Osteoblast (primary cell): ENCODE data around the gene ROS1. TPM values are rescaled to one million over a fixed set of nuclear protein-coding genes. Genes with fewer than 3 reads are reported as not detected.

Source experiments
- DNase-seq: peaks from one replicate; pipeline ENCODE4 v3.0.0; 2011; ENCODE audit warnings: low spot score, mixed read lengths; ENCODE audit not compliant: insufficient read length; ENCODE audit errors: missing footprints
- H2AFZ ChIP-seq: 2 replicates; pipeline ENCODE4 v1.6.0; 2011; ENCODE audit warnings: mild to moderate bottlenecking, low read length
- H3K27ac ChIP-seq: 2 replicates; pipeline ENCODE4 v1.5.1; 2011; ENCODE audit warnings: mild to moderate bottlenecking, low read depth, low read length, moderate library complexity
- H3K27me3 ChIP-seq: 2 replicates; pipeline ENCODE4 v1.6.0; 2012; ENCODE audit warnings: mild to moderate bottlenecking, control low read depth, inconsistent platforms, low read length, moderate library complexity; ENCODE audit not compliant: insufficient read depth
- H3K36me3 ChIP-seq: 2 replicates; pipeline ENCODE4 v1.5.1; 2011; ENCODE audit warnings: mild to moderate bottlenecking, low read length, control low read depth, moderate library complexity; ENCODE audit not compliant: insufficient read depth
- H3K4me1 ChIP-seq: 2 replicates; pipeline ENCODE4 v1.5.1; 2011; ENCODE audit warnings: mild to moderate bottlenecking, low read length, control low read depth, moderate library complexity; ENCODE audit not compliant: insufficient read depth
- H3K4me2 ChIP-seq: 2 replicates; pipeline ENCODE4 v1.6.0; 2011; ENCODE audit warnings: mild to moderate bottlenecking, low read length; ENCODE audit not compliant: insufficient read depth
- H3K4me3 ChIP-seq: fragments of 200-600 bp; sonication (generic); 3 replicates; pipeline ENCODE4 v1.5.1; 2012; ENCODE audit warnings: mild to moderate bottlenecking, low read length, inconsistent platforms; ENCODE audit not compliant: insufficient read depth
- H3K79me2 ChIP-seq: 2 replicates; pipeline ENCODE4 v1.6.0; 2012; ENCODE audit warnings: mild to moderate bottlenecking, low read length, control low read depth, inconsistent platforms; ENCODE audit not compliant: insufficient read depth
- H3K9me3 ChIP-seq: 2 replicates; pipeline ENCODE4 v1.5.1; 2011; ENCODE audit warnings: low read depth, low read length, control low read depth
- H4K20me1 ChIP-seq: 2 replicates; pipeline ENCODE4 v1.6.0; 2012; ENCODE audit warnings: mild to moderate bottlenecking, low read length, control low read depth; ENCODE audit not compliant: insufficient read depth
- CTCF ChIP-seq: IDR thresholded peaks from 2 replicates; pipeline ENCODE4 v1.5.1; 2011; ENCODE audit warnings: mild to moderate bottlenecking, low read depth, low read length, moderate library complexity; ENCODE audit errors: extremely low read depth
- total RNA-seq: library from RNA; depleted of rRNA; stranded (reverse); fragments of >200 nt; gene quantifications from 2 replicates; pipeline ENCODE4 v1.2.3, GENCODE V29; 2012

ROS1 gene
- total RNA-seq, 1 donor, result 1.4 TPM

- Histone ChIP-seq H3K4me3 (no peak overlapping the region), H4K20me1 (no peaks in the 10 kb centered on the region), H2AFZ (no peak overlapping the region), H3K9me3 (no peaks in the 10 kb centered on the region), H3K36me3 (no peaks in the 10 kb centered on the region), H3K27ac (no peak overlapping the region), H3K4me1 (no peaks in the 10 kb centered on the region), H3K79me2 (no peaks in the 10 kb centered on the region), H3K4me2 (no peak overlapping the region), H3K27me3 (no peaks in the 10 kb centered on the region)
- TF ChIP-seq CTCF, result no peak
- DNase-seq, result no peak
Observed at GRCh38 chr6:117418320-117418719, 7.4 kb downstream of the ROS1 start.

- Histone ChIP-seq H3K36me3 (no peaks in the 10 kb centered on the region), H3K4me2 (no peak overlapping the region), H3K4me3 (no peak overlapping the region), H2AFZ (no peak overlapping the region), H4K20me1 (no peaks in the 10 kb centered on the region), H3K9me3 (no peaks in the 10 kb centered on the region), H3K4me1 (no peaks in the 10 kb centered on the region), H3K79me2 (no peaks in the 10 kb centered on the region), H3K27me3 (no peaks in the 10 kb centered on the region), H3K27ac (no peak overlapping the region)
- TF ChIP-seq CTCF, result no peak
- DNase-seq, result no peak
Observed at GRCh38 chr6:117417851-117418250, 7.9 kb downstream of the ROS1 start.

GRCh38 chr6:117414770-117415169 is 11.0 kb downstream of the ROS1 start:
- Histone ChIP-seq H3K4me2 (no peak overlapping the region), H3K4me3 (no peak overlapping the region), H3K27me3 (no peaks in the 10 kb centered on the region), H3K79me2 (no peaks in the 10 kb centered on the region), H3K27ac (no peak overlapping the region), H3K4me1 (no peaks in the 10 kb centered on the region), H3K9me3 (no peaks in the 10 kb centered on the region), H3K36me3 (no peaks in the 10 kb centered on the region), H4K20me1 (no peaks in the 10 kb centered on the region), H2AFZ (no peak overlapping the region)
- peak; percentile 60 for DNase-seq
- no peak for TF ChIP-seq CTCF

GRCh38 chr6:117411474-117411873 is 14.3 kb downstream of the ROS1 start:
- peak overlapping the region; percentile 44 for H2AFZ ChIP-seq
- no peaks in the 10 kb centered on the region for H3K9me3 ChIP-seq
- no peaks in the 10 kb centered on the region for H3K36me3 ChIP-seq
- H3K27ac ChIP-seq, result no peak overlapping the region
- no peaks in the 10 kb centered on the region for H3K79me2 ChIP-seq
- H3K27me3 ChIP-seq, result no peaks in the 10 kb centered on the region
- DNase-seq, result no peak
- H4K20me1 ChIP-seq, result no peaks in the 10 kb centered on the region
- TF ChIP-seq CTCF, result no peak
- no peak overlapping the region for H3K4me3 ChIP-seq
- no peaks in the 10 kb centered on the region for H3K4me1 ChIP-seq
- H3K4me2 ChIP-seq, result no peak overlapping the region
